ENCODE data around the gene TIPARP. TPM values are rescaled to one million over a fixed set of nuclear protein-coding genes. Genes with fewer than 3 reads are reported as not detected.

TIPARP gene
- total and polyA plus RNA-seq, 4 donors: 20.8 to 56.1 (median 40.0) TPM

DNA sequence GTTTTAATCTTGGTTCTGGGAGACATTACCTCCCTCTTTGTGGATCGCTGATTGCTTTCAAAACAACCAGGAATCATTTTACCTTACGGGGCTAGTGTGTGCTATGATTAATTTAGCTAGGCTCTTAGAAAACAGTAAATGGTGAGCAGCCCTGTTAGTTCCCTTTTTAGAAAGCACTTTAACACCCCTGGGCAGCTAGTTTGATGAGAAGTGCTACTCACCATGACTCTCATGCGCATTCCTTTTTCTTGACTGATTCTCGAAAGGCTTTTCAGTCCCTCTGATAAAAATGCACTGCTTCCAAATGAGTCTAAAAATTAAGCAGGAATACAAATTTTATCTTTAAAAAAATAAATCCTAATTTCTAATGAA, 76.5 kb downstream of the TIPARP start:
- H3K36me3 ChIP-seq (ENCODE audit: control insufficient read depth in 4 of 4, insufficient read depth in 4 of 4, low read length in 4 of 4): no peaks in the 10 kb centered on the region
- 59 to 77% methylated on average over 4 of the region's 4 CpGs for WGBS, 2 donors
- DNase-seq (peak in 2 of 3 donors; percentile 34 to 46), ATAC-seq (ENCODE audit: insufficient read depth, low FRiP score) (peak; percentile 53)
- peaks cover 0 to 4% (median 0%) of the 10 kb centered on the region in 4 donors for H3K9me3 ChIP-seq (ENCODE audit: control insufficient read depth in 4 of 4, insufficient read depth in 3 of 4, low read length in 3 of 4)
- TF ChIP-seq, protein P1, sequence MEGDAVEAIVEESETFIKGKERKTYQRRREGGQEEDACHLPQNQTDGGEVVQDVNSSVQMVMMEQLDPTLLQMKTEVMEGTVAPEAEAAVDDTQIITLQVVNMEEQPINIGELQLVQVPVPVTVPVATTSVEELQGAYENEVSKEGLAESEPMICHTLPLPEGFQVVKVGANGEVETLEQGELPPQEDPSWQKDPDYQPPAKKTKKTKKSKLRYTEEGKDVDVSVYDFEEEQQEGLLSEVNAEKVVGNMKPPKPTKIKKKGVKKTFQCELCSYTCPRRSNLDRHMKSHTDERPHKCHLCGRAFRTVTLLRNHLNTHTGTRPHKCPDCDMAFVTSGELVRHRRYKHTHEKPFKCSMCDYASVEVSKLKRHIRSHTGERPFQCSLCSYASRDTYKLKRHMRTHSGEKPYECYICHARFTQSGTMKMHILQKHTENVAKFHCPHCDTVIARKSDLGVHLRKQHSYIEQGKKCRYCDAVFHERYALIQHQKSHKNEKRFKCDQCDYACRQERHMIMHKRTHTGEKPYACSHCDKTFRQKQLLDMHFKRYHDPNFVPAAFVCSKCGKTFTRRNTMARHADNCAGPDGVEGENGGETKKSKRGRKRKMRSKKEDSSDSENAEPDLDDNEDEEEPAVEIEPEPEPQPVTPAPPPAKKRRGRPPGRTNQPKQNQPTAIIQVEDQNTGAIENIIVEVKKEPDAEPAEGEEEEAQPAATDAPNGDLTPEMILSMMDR (IDR thresholded peaks at IDR 0.05; ENCODE audit: control extremely low read depth, extremely low read depth): no peak
- H3K27ac ChIP-seq (ENCODE audit: low read depth in 1 of 2, low read length in 1 of 2): no peak overlapping the region
- no peaks in the 10 kb centered on the region for H3K27me3 ChIP-seq (ENCODE audit: control insufficient read depth in 3 of 3, insufficient read depth in 3 of 3, low read length in 2 of 3)
- H3K9ac ChIP-seq (ENCODE audit: insufficient read depth in 1 of 2, low read length in 2 of 2): no peak overlapping the region
- H3K4me3 ChIP-seq: no peak overlapping the region
- peaks cover 0 to 22% (median 4%) of the 10 kb centered on the region in 5 donors for H3K4me1 ChIP-seq (ENCODE audit: control insufficient read depth in 5 of 5, insufficient read depth in 5 of 5, low read length in 5 of 5)

DNA sequence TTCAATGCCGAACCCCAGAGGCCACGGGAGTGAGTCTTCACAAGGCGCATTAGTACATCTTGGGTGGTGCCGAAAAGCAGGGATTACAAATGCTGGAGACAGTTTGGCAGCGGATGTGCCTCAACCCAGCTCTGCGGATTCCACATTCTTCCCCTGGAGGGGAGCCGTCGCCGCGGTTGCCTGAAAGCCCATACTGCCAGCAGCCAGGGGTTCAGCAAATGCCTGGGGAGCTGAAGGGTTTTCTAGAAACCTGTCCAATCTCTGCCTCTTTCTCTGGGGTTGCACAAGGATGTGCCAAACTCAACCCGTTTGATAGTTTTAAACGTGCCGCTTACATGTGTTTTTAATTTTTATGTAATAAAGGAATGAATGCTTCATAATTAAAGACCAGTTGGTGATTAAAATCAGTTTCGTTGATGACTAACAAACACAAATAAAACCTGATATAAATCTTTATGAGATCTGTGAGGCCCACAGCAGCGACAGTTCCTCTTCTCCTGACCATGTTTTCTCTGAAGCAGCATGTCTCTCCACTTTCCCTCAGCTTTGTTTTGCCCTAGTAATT, 77.2 kb downstream of the TIPARP start:
- Histone ChIP-seq H3K27ac (ENCODE audit: low read depth in 1 of 2, low read length in 1 of 2) (no peak overlapping the region), H3K4me3 (no peak overlapping the region), H3K9ac (ENCODE audit: insufficient read depth in 1 of 2, low read length in 2 of 2) (no peak overlapping the region), H3K36me3 (ENCODE audit: control insufficient read depth in 4 of 4, insufficient read depth in 4 of 4, low read length in 4 of 4) (no peaks in the 10 kb centered on the region), H3K4me1 (ENCODE audit: control insufficient read depth in 5 of 5, insufficient read depth in 5 of 5, low read length in 5 of 5) (peaks cover 0 to 22% (median 4%) of the 10 kb centered on the region in 5 donors), H3K9me3 (ENCODE audit: control insufficient read depth in 4 of 4, insufficient read depth in 3 of 4, low read length in 3 of 4) (peaks cover 0 to 2% (median 0%) of the 10 kb centered on the region in 4 donors), H3K27me3 (ENCODE audit: control insufficient read depth in 3 of 3, insufficient read depth in 3 of 3, low read length in 2 of 3) (no peaks in the 10 kb centered on the region)
- 43 to 52% methylated on average over 15 of the region's 15 CpGs for WGBS, 2 donors
- ATAC-seq (ENCODE audit: insufficient read depth, low FRiP score): peak; percentile 49
- TF ChIP-seq, protein P1 (IDR thresholded peaks at IDR 0.05; ENCODE audit: control extremely low read depth, extremely low read depth): no peak
- DNase-seq: peak; percentile 58 to 65 (median 60)

Other genes starting within 250 kb of the TIPARP start
- 100 to 1,000 TPM in 1 of 2 donors, 10 to 100 TPM in 1; 83.7 to 209 TPM for gene SSR3, start 119.5 kb upstream of the TIPARP start, total RNA-seq
- 100 to 1,000 TPM; 177 to 200 TPM for gene SSR3, start 119.5 kb upstream of the TIPARP start, polyA plus RNA-seq
- gene LEKR1, start 151.8 kb downstream of the TIPARP start, total RNA-seq: 1 to 10 TPM; 5.4 TPM
- under 1 TPM; 0.71 to 0.92 TPM for gene LEKR1, start 151.8 kb downstream of the TIPARP start, polyA plus RNA-seq